NCI-H2171 (cell line): ENCODE measurements around the gene INF2.

Source experiments
- DNase-seq: peaks from one replicate; lab custom pipeline; 2025; lab: John Stamatoyannopoulos, UW

The INF2 gene

GRCh38 chr14:104676694-104677511 lies 12.5 kb upstream of the INF2 start:
- DNase-seq: no peak

GRCh38 chr14:104677512-104678332 lies 11.7 kb upstream of the INF2 start:
- peak; percentile 91 for DNase-seq

GRCh38 chr14:104678346-104678745 lies 11.1 kb upstream of the INF2 start:
- DNase-seq: peak; percentile 90

GRCh38 chr14:104678901-104679705 lies 10.3 kb upstream of the INF2 start:
- no peak for DNase-seq

- no peak for DNase-seq
Measured at GRCh38 chr14:104680056-104680805, 9.2 kb upstream of the INF2 start.

- no peak for DNase-seq
Measured at GRCh38 chr14:104680806-104681688, 8.4 kb upstream of the INF2 start.

- no peak for DNase-seq
Measured at GRCh38 chr14:104681689-104682074, 7.7 kb upstream of the INF2 start.

GRCh38 chr14:104682107-104682593 lies 7.3 kb upstream of the INF2 start:
- no peak for DNase-seq

- no peak for DNase-seq
Measured at GRCh38 chr14:104683653-104684448, 5.6 kb upstream of the INF2 start.

- no peak for DNase-seq
Measured at GRCh38 chr14:104684449-104684821, 5.0 kb upstream of the INF2 start.

- DNase-seq: no peak
Measured at GRCh38 chr14:104685216-104685997, 4.0 kb upstream of the INF2 start.

- no peak for DNase-seq
Measured at GRCh38 chr14:104685998-104686610, 3.3 kb upstream of the INF2 start.

GRCh38 chr14:104686624-104687517 lies 2.5 kb upstream of the INF2 start:
- no peak for DNase-seq

- DNase-seq: no peak
Measured at GRCh38 chr14:104687601-104688504, 1.6 kb upstream of the INF2 start.

GRCh38 chr14:104688505-104689108 lies 811 bp upstream of the INF2 start:
- no peak for DNase-seq
